ENCODE measurements around the gene PDIA3. TPM values are rescaled to one million over a fixed set of nuclear protein-coding genes. Genes with fewer than 3 reads are reported as not detected.

Gene PDIA3
- total RNA-seq, 1 donor from 2014 or later = 777 TPM

DNA sequence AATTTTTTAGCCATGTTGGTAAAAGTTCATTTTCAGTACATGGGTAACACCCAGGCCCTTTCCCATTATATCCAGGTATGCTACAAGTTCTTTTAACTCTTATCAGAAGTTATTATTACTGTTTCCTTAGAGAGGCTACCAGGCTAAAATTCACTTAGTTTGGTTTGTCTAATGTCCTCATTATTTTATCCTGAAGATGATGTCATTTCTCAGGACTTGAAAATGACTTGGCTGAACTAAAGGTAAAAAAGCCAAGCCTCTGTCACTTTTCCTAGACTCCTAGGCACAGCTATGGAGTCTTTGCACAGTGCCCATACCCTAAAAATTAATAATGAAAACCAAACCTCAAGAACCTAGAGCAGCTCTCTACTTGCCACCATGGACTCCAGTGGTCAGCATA, 26.4 kb downstream of the PDIA3 start:
- H3K27ac Mint-ChIP-seq (ENCODE audit: unreplicated experiment) = no peak overlapping the region
- FAIRE-seq = no peak
- H3K4me1 Mint-ChIP-seq (ENCODE audit: low read depth, unreplicated experiment) = no peaks in the 10 kb centered on the region

DNA sequence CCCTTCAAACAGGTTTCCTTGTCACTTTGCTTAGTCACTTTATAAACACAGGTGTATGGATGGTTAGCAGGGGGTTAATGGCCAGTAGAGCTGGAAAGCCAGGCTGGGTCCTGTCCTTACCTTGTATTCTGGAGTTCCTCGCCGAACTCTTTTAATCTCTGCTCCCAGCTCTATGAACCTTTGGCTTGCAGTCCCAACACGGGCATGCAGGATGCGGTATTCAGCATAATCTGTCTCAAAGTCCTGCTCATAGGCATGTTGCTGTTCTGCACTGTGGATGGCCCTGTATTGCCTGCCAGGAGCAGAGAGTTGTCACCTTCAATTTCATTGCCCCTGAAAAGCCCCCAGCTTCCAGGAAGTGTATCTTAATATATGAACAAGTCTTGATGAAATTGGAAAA, 27.8 kb downstream of the PDIA3 start:
- Histone ChIP-seq H3K4me3 (ENCODE audit: insufficient read depth, low read depth, low read length) (no peak overlapping the region), H4K20me1 (ENCODE audit: insufficient read depth, low read length) (peaks cover 39% of the 10 kb centered on the region), H2AFZ (ENCODE audit: low read depth, low read length) (no peak overlapping the region), H3K79me2 (ENCODE audit: insufficient read depth, low read length) (no peaks in the 10 kb centered on the region), H3K9ac (ENCODE audit: low read length) (no peak overlapping the region), H3K4me1 (ENCODE audit: insufficient read depth, low read length) (peaks cover 8% of the 10 kb centered on the region), H3K36me3 (ENCODE audit: insufficient read depth, low read length) (peaks cover 43% of the 10 kb centered on the region), H3K9me3 (ENCODE audit: insufficient read depth, low read depth, low read length) (no peaks in the 10 kb centered on the region), H3K27me3 (ENCODE audit: insufficient read depth, low read length) (no peaks in the 10 kb centered on the region), H3K27ac (ENCODE audit: low read depth, low read length) (no peak overlapping the region), H3K4me2 (ENCODE audit: low read length) (no peak overlapping the region)
- DNase-seq (ENCODE audit: low read depth) (no peak), FAIRE-seq (no peak)
- H3K4me3 Mint-ChIP-seq (ENCODE audit: unreplicated experiment) = no peak overlapping the region
- H3K36me3 Mint-ChIP-seq (ENCODE audit: low read depth, unreplicated experiment) = peaks cover 15% of the 10 kb centered on the region
- no peaks in the 10 kb centered on the region for H3K27me3 Mint-ChIP-seq (ENCODE audit: low read depth, unreplicated experiment)
- no peaks in the 10 kb centered on the region for H3K9me3 Mint-ChIP-seq (ENCODE audit: unreplicated experiment)
- H3K4me1 Mint-ChIP-seq (ENCODE audit: low read depth, unreplicated experiment) = no peaks in the 10 kb centered on the region
- H3K27ac Mint-ChIP-seq (ENCODE audit: unreplicated experiment) = no peak overlapping the region
- no peak for TF ChIP-seq EZH2 (IDR thresholded peaks at IDR 0.05; ENCODE audit: insufficient read depth, low read length)
- TF ChIP-seq, protein P1, sequence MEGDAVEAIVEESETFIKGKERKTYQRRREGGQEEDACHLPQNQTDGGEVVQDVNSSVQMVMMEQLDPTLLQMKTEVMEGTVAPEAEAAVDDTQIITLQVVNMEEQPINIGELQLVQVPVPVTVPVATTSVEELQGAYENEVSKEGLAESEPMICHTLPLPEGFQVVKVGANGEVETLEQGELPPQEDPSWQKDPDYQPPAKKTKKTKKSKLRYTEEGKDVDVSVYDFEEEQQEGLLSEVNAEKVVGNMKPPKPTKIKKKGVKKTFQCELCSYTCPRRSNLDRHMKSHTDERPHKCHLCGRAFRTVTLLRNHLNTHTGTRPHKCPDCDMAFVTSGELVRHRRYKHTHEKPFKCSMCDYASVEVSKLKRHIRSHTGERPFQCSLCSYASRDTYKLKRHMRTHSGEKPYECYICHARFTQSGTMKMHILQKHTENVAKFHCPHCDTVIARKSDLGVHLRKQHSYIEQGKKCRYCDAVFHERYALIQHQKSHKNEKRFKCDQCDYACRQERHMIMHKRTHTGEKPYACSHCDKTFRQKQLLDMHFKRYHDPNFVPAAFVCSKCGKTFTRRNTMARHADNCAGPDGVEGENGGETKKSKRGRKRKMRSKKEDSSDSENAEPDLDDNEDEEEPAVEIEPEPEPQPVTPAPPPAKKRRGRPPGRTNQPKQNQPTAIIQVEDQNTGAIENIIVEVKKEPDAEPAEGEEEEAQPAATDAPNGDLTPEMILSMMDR (IDR thresholded peaks at IDR 0.05; ENCODE audit: insufficient read depth, low read depth, low read length) = no peak

More for the DNA sequence above, 26.4 kb downstream of the PDIA3 start:
- H3K9me3 Mint-ChIP-seq (ENCODE audit: unreplicated experiment) = no peaks in the 10 kb centered on the region
- H3K4me3 Mint-ChIP-seq (ENCODE audit: unreplicated experiment) = no peak overlapping the region
- TF ChIP-seq, protein P1 (IDR thresholded peaks at IDR 0.05; ENCODE audit: insufficient read depth, low read depth, low read length) = no peak
- TF ChIP-seq EZH2 (IDR thresholded peaks at IDR 0.05; ENCODE audit: insufficient read depth, low read length) = no peak
- Histone ChIP-seq H3K9ac (ENCODE audit: low read length) (no peak overlapping the region), H4K20me1 (ENCODE audit: insufficient read depth, low read length) (peaks cover 52% of the 10 kb centered on the region), H3K9me3 (ENCODE audit: insufficient read depth, low read depth, low read length) (no peaks in the 10 kb centered on the region), H3K4me1 (ENCODE audit: insufficient read depth, low read length) (peaks cover 6% of the 10 kb centered on the region), H3K27me3 (ENCODE audit: insufficient read depth, low read length) (no peaks in the 10 kb centered on the region), H3K36me3 (ENCODE audit: insufficient read depth, low read length) (peaks cover 55% of the 10 kb centered on the region), H3K4me3 (ENCODE audit: insufficient read depth, low read depth, low read length) (no peak overlapping the region), H2AFZ (ENCODE audit: low read depth, low read length) (no peak overlapping the region), H3K79me2 (ENCODE audit: insufficient read depth, low read length) (no peaks in the 10 kb centered on the region), H3K27ac (ENCODE audit: low read depth, low read length) (no peak overlapping the region), H3K4me2 (ENCODE audit: low read length) (no peak overlapping the region)
- no peak for DNase-seq (ENCODE audit: low read depth)
- no peaks in the 10 kb centered on the region for H3K27me3 Mint-ChIP-seq (ENCODE audit: low read depth, unreplicated experiment)
- H3K36me3 Mint-ChIP-seq (ENCODE audit: low read depth, unreplicated experiment) = peaks cover 15% of the 10 kb centered on the region

- Histone ChIP-seq H3K9me3 (ENCODE audit: insufficient read depth, low read depth, low read length) (no peaks in the 10 kb centered on the region), H2AFZ (ENCODE audit: low read depth, low read length) (no peak overlapping the region), H3K27me3 (ENCODE audit: insufficient read depth, low read length) (no peaks in the 10 kb centered on the region), H3K4me3 (ENCODE audit: insufficient read depth, low read depth, low read length) (no peak overlapping the region), H3K9ac (ENCODE audit: low read length) (no peak overlapping the region), H3K4me2 (ENCODE audit: low read length) (peak overlapping the region; percentile 93), H4K20me1 (ENCODE audit: insufficient read depth, low read length) (peaks cover 29% of the 10 kb centered on the region), H3K79me2 (ENCODE audit: insufficient read depth, low read length) (no peaks in the 10 kb centered on the region), H3K4me1 (ENCODE audit: insufficient read depth, low read length) (peaks cover 8% of the 10 kb centered on the region), H3K27ac (ENCODE audit: low read depth, low read length) (no peak overlapping the region), H3K36me3 (ENCODE audit: insufficient read depth, low read length) (peaks cover 31% of the 10 kb centered on the region)
- Mint-ChIP-seq H3K27ac (ENCODE audit: unreplicated experiment) (peak overlapping the region; percentile 64), H3K36me3 (ENCODE audit: low read depth, unreplicated experiment) (peaks cover 8% of the 10 kb centered on the region), H3K4me1 (ENCODE audit: low read depth, unreplicated experiment) (no peaks in the 10 kb centered on the region), H3K4me3 (ENCODE audit: unreplicated experiment) (peak overlapping the region; percentile 82), H3K9me3 (ENCODE audit: unreplicated experiment) (no peaks in the 10 kb centered on the region), H3K27me3 (ENCODE audit: low read depth, unreplicated experiment) (no peaks in the 10 kb centered on the region)
- DNase-seq (ENCODE audit: low read depth) (peak; percentile 34), FAIRE-seq (no peak)
- TF ChIP-seq EZH2 (IDR thresholded peaks at IDR 0.05; ENCODE audit: insufficient read depth, low read length) = no peak
- TF ChIP-seq, protein P1 (IDR thresholded peaks at IDR 0.05; ENCODE audit: insufficient read depth, low read depth, low read length) = peak; percentile 29
Observed at GRCh38 chr15:43775411-43775965, 29.2 kb downstream of the PDIA3 start.
